ENCODE data around the gene CDX2. TPM values are rescaled to one million over a fixed set of nuclear protein-coding genes. Genes with fewer than 3 reads are reported as not detected.

Gene CDX2
- total RNA-seq, 4 donors from 2014 or later: not detected

- TF ChIP-seq CTCF (IDR thresholded peaks at IDR 0.05; ENCODE audit: low read depth): no peak
Measured at GRCh38 chr13:27977476-27978300, 8.6 kb upstream of the CDX2 start.

GRCh38 chr13:27976362-27977091, 7.4 kb upstream of the CDX2 start:
- TF ChIP-seq CTCF (IDR thresholded peaks at IDR 0.05; ENCODE audit: low read depth): no peak

- TF ChIP-seq CTCF (IDR thresholded peaks at IDR 0.05; ENCODE audit: low read depth): no peak
Measured at GRCh38 chr13:27975564-27976361, 6.6 kb upstream of the CDX2 start.

GRCh38 chr13:27973961-27974662, 5.0 kb upstream of the CDX2 start:
- TF ChIP-seq CTCF (IDR thresholded peaks at IDR 0.05; ENCODE audit: low read depth): no peak

GRCh38 chr13:27973291-27973690, 4.2 kb upstream of the CDX2 start:
- TF ChIP-seq CTCF (IDR thresholded peaks at IDR 0.05; ENCODE audit: low read depth): no peak

- TF ChIP-seq CTCF (IDR thresholded peaks at IDR 0.05; ENCODE audit: low read depth): no peak
Measured at GRCh38 chr13:27972478-27972820, 3.3 kb upstream of the CDX2 start.

Measured in subcutaneous adipose tissue (tissue), 4 donors.